ENCODE data around the gene CACNA1S.

The CACNA1S gene

GRCh38 chr1:201112173-201112731, at the start of gene CACNA1S:
TSS of gene CACNA1S (minus strand) at chr1:201112426. CDS start at chr1:201112339, 87 bp downstream.
- no peak for DNase-seq (ENCODE audit: low read depth)

- DNase-seq (ENCODE audit: low read depth): no peak
Measured at GRCh38 chr1:201157949-201158348, 45.7 kb upstream of the CACNA1S start.

GRCh38 chr1:201156819-201157218, 44.6 kb upstream of the CACNA1S start:
- DNase-seq (ENCODE audit: low read depth): no peak

GRCh38 chr1:201156346-201156745, 44.1 kb upstream of the CACNA1S start:
- DNase-seq (ENCODE audit: low read depth): no peak

- no peak for DNase-seq (ENCODE audit: low read depth)
Measured at GRCh38 chr1:201155354-201155753, 43.1 kb upstream of the CACNA1S start.

- peak; percentile 96 for DNase-seq (ENCODE audit: low read depth)
Measured at GRCh38 chr1:201154389-201155165, 42.4 kb upstream of the CACNA1S start, which contains the start of gene TMEM9. TSS of gene TMEM9 (minus strand) at chr1:201154474. CDS start at chr1:201153923, 551 bp downstream.

GRCh38 chr1:201153474-201154388, 41.5 kb upstream of the CACNA1S start:
- no peak for DNase-seq (ENCODE audit: low read depth)

- DNase-seq (ENCODE audit: low read depth): no peak
Measured at GRCh38 chr1:201149400-201149799, 37.2 kb upstream of the CACNA1S start.

- DNase-seq (ENCODE audit: low read depth): no peak
Measured at GRCh38 chr1:201147396-201148015, 35.3 kb upstream of the CACNA1S start.

GRCh38 chr1:201146626-201147390, 34.6 kb upstream of the CACNA1S start:
- no peak for DNase-seq (ENCODE audit: low read depth)

- DNase-seq (ENCODE audit: low read depth): no peak
Measured at GRCh38 chr1:201145816-201146215, 33.6 kb upstream of the CACNA1S start.

GRCh38 chr1:201145132-201145531, 32.9 kb upstream of the CACNA1S start:
- no peak for DNase-seq (ENCODE audit: low read depth)

GRCh38 chr1:201144701-201145100, 32.5 kb upstream of the CACNA1S start:
- DNase-seq (ENCODE audit: low read depth): no peak

- no peak for DNase-seq (ENCODE audit: low read depth)
Measured at GRCh38 chr1:201143726-201144635, 31.8 kb upstream of the CACNA1S start.

GRCh38 chr1:201142849-201143725, 30.9 kb upstream of the CACNA1S start:
- no peak for DNase-seq (ENCODE audit: low read depth)

GRCh38 chr1:201142011-201142848, 30.0 kb upstream of the CACNA1S start:
- no peak for DNase-seq (ENCODE audit: low read depth)

- no peak for DNase-seq (ENCODE audit: low read depth)
Measured at GRCh38 chr1:201141418-201141817, 29.2 kb upstream of the CACNA1S start.

GRCh38 chr1:201140941-201141260, 28.7 kb upstream of the CACNA1S start:
- no peak for DNase-seq (ENCODE audit: low read depth)

All from activated T-helper 9 cell treated with anti-CD3 and anti-CD28 coated beads, Interleukin-2, amount 50 U/mL, for 16 hours (primary cell).